GM12874 (cell line): ENCODE results near the gene CFP.

ENCODE experiments used
- TF ChIP-seq, protein P1 (sequence below): IDR thresholded peaks from 2 replicates; pipeline ENCODE4 v1.5.1; 2011; ENCODE audit warnings: low read depth, mild to moderate bottlenecking, control low read depth, low read length, moderate library complexity; ENCODE audit not compliant: insufficient read depth

CFP gene

DNA sequence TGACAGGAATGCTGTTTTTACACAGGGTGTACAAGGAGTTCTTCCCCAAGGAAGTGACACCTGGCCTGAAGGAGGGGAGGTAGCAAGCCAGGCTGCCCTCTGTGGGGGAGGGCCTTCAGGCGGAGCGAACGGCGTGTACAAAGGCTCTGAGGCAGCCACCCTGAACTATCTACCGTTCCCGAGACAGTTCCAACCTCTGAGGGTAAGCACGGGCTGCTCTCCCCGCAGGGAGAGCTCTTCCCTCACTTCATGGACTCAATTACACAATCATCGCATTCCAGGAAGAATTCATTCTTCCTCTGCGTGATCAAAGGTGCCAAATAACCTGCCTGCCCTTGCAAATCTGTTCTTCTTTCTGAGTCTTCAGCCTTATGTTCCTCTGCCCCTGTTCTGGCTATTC lies 15.8 kb upstream of the CFP start:
- TF ChIP-seq, protein P1, sequence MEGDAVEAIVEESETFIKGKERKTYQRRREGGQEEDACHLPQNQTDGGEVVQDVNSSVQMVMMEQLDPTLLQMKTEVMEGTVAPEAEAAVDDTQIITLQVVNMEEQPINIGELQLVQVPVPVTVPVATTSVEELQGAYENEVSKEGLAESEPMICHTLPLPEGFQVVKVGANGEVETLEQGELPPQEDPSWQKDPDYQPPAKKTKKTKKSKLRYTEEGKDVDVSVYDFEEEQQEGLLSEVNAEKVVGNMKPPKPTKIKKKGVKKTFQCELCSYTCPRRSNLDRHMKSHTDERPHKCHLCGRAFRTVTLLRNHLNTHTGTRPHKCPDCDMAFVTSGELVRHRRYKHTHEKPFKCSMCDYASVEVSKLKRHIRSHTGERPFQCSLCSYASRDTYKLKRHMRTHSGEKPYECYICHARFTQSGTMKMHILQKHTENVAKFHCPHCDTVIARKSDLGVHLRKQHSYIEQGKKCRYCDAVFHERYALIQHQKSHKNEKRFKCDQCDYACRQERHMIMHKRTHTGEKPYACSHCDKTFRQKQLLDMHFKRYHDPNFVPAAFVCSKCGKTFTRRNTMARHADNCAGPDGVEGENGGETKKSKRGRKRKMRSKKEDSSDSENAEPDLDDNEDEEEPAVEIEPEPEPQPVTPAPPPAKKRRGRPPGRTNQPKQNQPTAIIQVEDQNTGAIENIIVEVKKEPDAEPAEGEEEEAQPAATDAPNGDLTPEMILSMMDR = no peak

DNA sequence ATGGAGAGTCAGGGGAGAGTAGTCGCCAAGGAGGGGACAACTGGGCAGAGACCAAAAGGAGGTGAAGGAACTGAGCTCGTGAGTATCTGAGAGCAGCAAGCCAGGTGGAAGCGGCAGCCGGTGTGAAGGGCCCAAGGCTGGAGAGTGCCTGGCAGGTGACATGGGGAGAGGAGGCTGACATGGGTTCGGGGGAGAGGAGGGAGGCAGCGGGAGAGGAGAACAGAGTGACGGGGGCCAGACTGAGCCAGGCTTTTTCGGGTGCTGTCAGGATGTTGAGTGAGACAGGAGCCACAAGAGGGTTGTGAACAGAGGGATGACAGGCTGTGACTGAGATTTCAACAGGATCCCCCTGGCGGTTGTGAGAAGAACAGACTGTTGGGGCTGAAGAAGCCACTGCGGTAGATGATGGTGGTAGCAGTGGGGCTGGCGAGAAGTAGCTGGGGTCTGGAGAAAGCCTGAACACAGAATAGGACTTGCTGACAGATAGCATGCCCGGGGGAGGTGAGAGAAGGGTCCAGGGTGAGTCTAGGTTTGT lies 14.9 kb upstream of the CFP start:
- TF ChIP-seq, protein P1 = peak; percentile 63

DNA sequence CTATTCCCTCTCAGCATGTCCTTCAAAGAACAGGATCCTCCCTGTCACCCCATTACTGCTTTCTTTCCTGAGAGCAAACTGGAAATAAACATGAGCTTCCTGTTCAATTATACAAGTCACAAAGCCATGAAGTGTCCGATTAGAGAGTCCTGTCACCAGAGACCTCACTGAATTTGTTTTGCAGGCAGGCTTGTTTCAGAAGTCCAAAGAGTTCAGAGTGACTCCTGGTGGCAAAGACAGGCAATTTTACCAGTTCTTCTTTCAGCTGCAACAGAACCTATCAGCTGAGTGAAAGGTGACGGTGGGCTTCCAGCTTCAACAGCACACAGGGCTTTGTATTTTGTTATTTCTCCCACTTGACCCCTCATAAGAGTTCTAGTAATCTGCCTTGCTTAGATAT lies 14.2 kb upstream of the CFP start:
- TF ChIP-seq, protein P1 = peak; percentile 12; the same call in 1 of the 2 replicates

DNA sequence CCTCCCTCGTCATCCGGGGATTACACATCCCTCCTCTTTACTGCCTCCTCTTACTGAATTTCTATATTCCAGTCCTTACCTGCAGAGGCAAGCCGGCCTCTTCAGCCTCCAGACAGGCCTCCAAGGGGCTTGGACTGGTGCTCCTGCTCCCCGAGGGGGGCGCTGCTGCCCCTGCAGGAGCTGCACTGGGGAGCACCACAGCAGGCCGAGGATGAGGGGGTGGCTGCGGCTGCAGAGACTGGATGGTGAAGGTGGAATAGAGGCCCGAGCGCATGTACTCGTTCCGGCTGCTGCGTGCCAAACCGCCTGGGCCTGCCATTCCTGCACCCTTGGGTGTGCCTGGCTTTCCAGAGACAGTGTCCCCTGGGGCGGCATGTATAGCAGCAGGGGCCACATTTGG lies 9.1 kb upstream of the CFP start:
- TF ChIP-seq, protein P1 = no peak

DNA sequence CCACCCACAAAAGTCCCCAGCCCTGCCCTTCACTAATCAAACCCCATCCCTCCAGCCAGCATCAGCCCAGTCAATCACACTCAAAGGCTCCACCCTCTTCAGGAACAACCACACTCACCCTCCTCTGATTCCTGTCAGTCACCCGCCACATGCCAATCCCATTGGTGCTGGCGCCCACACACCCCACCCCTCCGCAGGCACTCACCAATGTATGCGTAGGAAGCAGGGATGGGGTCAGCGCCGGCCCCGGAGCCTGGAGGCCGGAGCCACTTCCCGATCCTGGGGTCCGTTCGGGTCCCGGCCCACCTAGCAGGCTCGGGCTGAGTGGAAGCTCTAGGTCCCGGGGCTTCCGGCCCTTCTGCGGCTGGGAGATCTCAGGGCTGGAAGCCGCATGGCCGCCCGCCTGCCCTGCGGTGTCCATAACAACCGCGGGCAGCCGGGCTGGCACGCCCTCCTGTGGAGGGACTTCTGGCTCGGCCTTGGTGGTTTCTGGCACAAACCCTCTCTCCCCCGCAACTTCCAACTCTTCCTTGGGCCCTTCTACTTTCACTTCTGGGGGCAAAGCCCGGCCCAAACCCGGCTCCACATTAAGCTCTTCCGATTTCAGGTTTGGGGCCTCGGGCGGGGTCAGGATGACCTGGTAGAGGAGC lies 7.9 kb upstream of the CFP start:
- TF ChIP-seq, protein P1 = peak; percentile 42

DNA sequence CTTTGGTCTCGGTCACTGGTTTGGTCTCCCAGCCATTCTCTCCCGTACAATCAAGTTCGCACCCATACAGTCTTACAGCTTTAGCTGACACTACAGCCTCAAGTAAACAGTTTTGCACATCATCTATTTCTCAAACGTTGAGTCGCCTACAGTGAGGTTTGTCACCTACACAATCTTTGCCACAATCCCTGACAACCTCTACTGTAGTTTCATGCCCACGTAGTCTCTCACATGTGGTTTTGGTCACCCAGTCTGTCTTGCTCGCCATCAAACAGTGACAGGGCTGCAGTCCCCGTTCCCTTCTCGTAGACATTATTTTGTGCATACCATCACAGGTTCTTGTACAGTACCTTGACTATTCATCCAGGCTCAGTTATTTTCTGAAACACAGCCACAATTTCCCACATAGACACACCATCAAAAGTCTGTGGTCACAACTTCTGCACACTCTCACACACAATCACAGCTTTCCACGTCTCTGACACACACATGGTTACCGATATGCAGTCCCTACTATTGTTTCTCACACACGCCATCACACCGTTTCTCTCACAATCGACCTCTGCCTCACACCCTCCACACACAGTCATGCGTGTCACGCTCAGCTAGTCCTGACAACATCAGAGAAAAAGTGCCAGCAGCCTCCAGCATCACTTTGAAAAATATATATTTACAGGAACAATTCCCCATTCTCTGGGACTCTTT lies 5.3 kb upstream of the CFP start:
- TF ChIP-seq, protein P1 = no peak

DNA sequence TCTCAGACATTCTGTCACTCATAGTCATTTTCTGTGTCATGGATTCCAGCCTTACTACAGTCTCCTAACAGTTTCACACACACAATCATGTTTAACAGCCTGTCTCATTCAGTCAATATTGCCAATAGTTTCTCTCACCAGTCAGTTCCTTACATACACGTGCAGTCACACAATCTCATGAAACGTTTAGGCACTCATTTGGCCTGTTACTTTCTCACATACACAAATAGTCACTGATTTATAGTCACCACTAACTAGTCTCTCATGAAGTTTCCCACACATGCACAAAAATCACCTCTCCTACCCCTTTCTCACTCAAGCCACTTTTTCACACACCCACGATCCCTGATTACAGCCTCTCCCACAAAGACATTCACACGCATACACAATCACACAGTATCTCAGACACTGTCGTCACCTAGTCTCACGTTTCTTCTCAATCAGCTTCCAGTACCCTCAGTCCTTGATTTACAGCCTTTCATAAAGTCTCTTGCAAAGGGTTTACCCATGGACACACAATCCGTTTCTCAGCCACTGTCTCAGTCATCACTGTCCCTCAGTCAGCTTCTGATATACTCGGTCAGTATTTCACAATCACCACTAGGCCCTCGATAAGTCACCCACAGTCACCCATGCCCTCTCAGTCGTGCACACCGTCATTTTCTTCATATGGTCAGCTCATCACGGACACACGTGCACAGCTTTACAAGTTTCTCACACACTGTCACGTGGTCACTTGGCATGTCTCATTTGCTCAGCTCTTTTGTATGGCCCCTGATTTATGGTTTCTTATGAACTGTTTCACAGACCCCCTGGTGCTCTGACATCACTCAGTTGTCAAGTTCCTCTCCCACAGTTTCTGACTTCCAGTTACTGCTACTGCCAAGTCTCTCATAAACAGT lies 4.2 kb upstream of the CFP start:
- TF ChIP-seq, protein P1 = no peak
